Keratinocyte (primary cell): ENCODE results near the gene BCL2. TPM values are rescaled to one million over a fixed set of nuclear protein-coding genes. Genes with fewer than 3 reads are reported as not detected.

Source experiments
- DNase-seq: peaks from one replicate; pipeline ENCODE4 v3.0.0-alpha.2; 2011; ENCODE audit warnings: low read depth, missing footprints, low spot score
- FAIRE-seq: peaks from 2 replicates; lab custom pipeline; 2011; peaks lifted over from hg19 to GRCh38; lab: Jason Lieb, UNC
- H2AFZ ChIP-seq: 2 replicates; pipeline ENCODE4 v1.6.0; 2012; ENCODE audit warnings: low read length, control low read depth, inconsistent platforms; ENCODE audit not compliant: control insufficient read depth
- H3K27ac ChIP-seq: 2 replicates; pipeline ENCODE4 v1.5.1; 2011; ENCODE audit warnings: low read length; ENCODE audit not compliant: control insufficient read depth, insufficient read depth
- H3K27me3 ChIP-seq: 3 replicates; pipeline ENCODE4 v1.6.0; 2011; ENCODE audit warnings: low read length; ENCODE audit not compliant: control insufficient read depth, insufficient read depth; ENCODE audit errors: extremely low read depth
- H3K36me3 ChIP-seq, 2 experiments: 2 replicates in 1 of 2; 3 replicates in 1 of 2; pipeline ENCODE4 v1.5.1; 2011; ENCODE audit warnings: low read length in 2 of 2, mild to moderate bottlenecking in 1 of 2; ENCODE audit not compliant: control insufficient read depth in 2 of 2, insufficient read depth in 2 of 2; ENCODE audit errors: extremely low read depth in 1 of 2
- H3K4me1 ChIP-seq: 3 replicates; pipeline ENCODE4 v1.5.1; 2011; ENCODE audit warnings: low read length; ENCODE audit not compliant: control insufficient read depth, insufficient read depth; ENCODE audit errors: extremely low read depth
- H3K4me2 ChIP-seq: 3 replicates; pipeline ENCODE4 v1.6.0; 2011; ENCODE audit warnings: low read depth, low read length; ENCODE audit not compliant: control insufficient read depth, insufficient read depth; ENCODE audit errors: extremely low read depth
- H3K4me3 ChIP-seq, 3 experiments: fragments of 200-600 bp in 1 of 3; sonication (generic) in 1 of 3; 2 replicates in 2 of 3; 3 replicates in 1 of 3; pipeline ENCODE4 v1.5.1; 2011 to 2016; ENCODE audit warnings: low read length in 3 of 3, mild to moderate bottlenecking in 3 of 3, control low read depth in 2 of 3, inconsistent platforms in 1 of 3, low read depth in 1 of 3, mixed read lengths in 1 of 3, mixed run types in 1 of 3, moderate library complexity in 1 of 3; ENCODE audit not compliant: control insufficient read depth in 2 of 3, insufficient read depth in 2 of 3; ENCODE audit errors: extremely low read depth in 1 of 3
- H3K79me2 ChIP-seq: 2 replicates; pipeline ENCODE4 v1.6.0; 2012; ENCODE audit warnings: low read length; ENCODE audit not compliant: control insufficient read depth, insufficient read depth
- H3K9ac ChIP-seq: 3 replicates; pipeline ENCODE4 v1.6.0; 2011; ENCODE audit warnings: low read length; ENCODE audit not compliant: control insufficient read depth, insufficient read depth; ENCODE audit errors: extremely low read depth
- H3K9me1 ChIP-seq: 3 replicates; pipeline ENCODE4 v1.6.0; 2011; ENCODE audit warnings: low read length; ENCODE audit not compliant: control insufficient read depth, insufficient read depth; ENCODE audit errors: extremely low read depth
- H3K9me3 ChIP-seq: 2 replicates; pipeline ENCODE4 v1.5.1; 2012; ENCODE audit warnings: low read depth, low read length; ENCODE audit not compliant: control insufficient read depth
- H4K20me1 ChIP-seq: 3 replicates; pipeline ENCODE4 v1.6.0; 2011; ENCODE audit warnings: low read length; ENCODE audit not compliant: control insufficient read depth, insufficient read depth; ENCODE audit errors: extremely low read depth
- EZH2 ChIP-seq: IDR thresholded peaks from one replicate; pipeline ENCODE4 v1.6.1; 2012; ENCODE audit warnings: inconsistent platforms, mild to moderate bottlenecking, low read length, moderate library complexity
- dilution Hi-C: fragments of 300-500 bp; cut with MboI; formaldehyde crosslinking; loops from one replicate; pipeline ENCODE4 v1.7.0; 2020; ENCODE audit warnings: low sequenced_read_pairs; ENCODE audit not compliant: extremely low pct_ligation_motif_present
- polyA plus RNA-seq, 5 experiments: library from polyadenylated mRNA; depleted of rRNA in 3 of 5; stranded (reverse) in 3 of 5; stranded (forward) in 1 of 5; unstranded in 1 of 5; fragments of >200 nt; gene quantifications; 1 replicate in 1 of 5; 2 replicates in 3 of 5; 3 replicates in 1 of 5; pipeline versions ENCODE4 v1.2.1 to v1.2.3, GENCODE V29; 2011 to 2012; ENCODE audit warnings: missing spikeins in 2 of 5, low read depth in 1 of 5, low replicate concordance in 1 of 5
- TF ChIP-seq, protein P1 (sequence below), 3 experiments: IDR thresholded peaks in 1 of 3; conservative IDR thresholded peaks in 1 of 3; optimal IDR thresholded peaks in 1 of 3; 2 replicates in 2 of 3; 3 replicates in 1 of 3; pipeline versions ENCODE3 to v1.5.1; 2011; ENCODE audit warnings: low read length in 3 of 3, mild to moderate bottlenecking in 3 of 3, moderate library complexity in 2 of 3, control low read depth in 1 of 3, inconsistent platforms in 1 of 3; ENCODE audit not compliant: insufficient read depth in 2 of 3; ENCODE audit errors: extremely low read depth in 1 of 3

Gene BCL2
- polyA plus RNA-seq, 1 donor (not counting 4 experiments of a cell fraction or from before 2014, with no cell fraction given), result 0.30 TPM

DNA sequence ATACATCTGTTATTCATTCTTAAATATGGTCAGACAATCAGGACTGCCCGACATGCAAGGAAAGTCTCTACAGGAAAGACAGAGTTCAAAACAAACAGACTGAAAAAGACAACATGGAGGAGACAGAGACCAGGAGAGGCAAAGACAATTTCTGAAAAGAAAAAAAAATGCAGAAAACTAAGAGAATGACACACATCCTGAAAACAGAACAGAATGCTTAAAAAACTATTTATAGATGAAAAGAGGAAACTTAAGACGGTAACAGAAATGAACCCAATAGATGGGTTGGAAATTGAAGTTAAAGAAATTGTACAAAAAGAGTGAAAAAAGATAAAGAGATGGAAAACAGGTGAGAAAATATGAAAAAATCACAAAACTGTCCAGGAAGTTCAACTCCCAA lies 95.7 kb downstream of the BCL2 start:
- no peak for FAIRE-seq
- Histone ChIP-seq H3K27me3 (no peaks in the 10 kb centered on the region), H3K4me1 (no peaks in the 10 kb centered on the region), H3K4me2 (no peak overlapping the region), H4K20me1 (no peaks in the 10 kb centered on the region), H3K27ac (no peak overlapping the region), H3K9me3 (no peaks in the 10 kb centered on the region), H3K36me3 (no peaks in the 10 kb centered on the region), H2AFZ (no peak overlapping the region), H3K4me3 (no peak overlapping the region), H3K9me1 (no peaks in the 10 kb centered on the region), H3K9ac (no peak overlapping the region), H3K79me2 (no peaks in the 10 kb centered on the region)
- dilution Hi-C loops, result no loop called here
- no peak for DNase-seq
- no peak for TF ChIP-seq EZH2
- TF ChIP-seq, protein P1, sequence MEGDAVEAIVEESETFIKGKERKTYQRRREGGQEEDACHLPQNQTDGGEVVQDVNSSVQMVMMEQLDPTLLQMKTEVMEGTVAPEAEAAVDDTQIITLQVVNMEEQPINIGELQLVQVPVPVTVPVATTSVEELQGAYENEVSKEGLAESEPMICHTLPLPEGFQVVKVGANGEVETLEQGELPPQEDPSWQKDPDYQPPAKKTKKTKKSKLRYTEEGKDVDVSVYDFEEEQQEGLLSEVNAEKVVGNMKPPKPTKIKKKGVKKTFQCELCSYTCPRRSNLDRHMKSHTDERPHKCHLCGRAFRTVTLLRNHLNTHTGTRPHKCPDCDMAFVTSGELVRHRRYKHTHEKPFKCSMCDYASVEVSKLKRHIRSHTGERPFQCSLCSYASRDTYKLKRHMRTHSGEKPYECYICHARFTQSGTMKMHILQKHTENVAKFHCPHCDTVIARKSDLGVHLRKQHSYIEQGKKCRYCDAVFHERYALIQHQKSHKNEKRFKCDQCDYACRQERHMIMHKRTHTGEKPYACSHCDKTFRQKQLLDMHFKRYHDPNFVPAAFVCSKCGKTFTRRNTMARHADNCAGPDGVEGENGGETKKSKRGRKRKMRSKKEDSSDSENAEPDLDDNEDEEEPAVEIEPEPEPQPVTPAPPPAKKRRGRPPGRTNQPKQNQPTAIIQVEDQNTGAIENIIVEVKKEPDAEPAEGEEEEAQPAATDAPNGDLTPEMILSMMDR (optimal IDR thresholded peaks at IDR 0.05 in 1 of 3, IDR thresholded peaks at IDR 0.05 in 1 of 3, conservative IDR thresholded peaks at IDR 0.05 in 1 of 3; ENCODE audit: extremely low read depth in 1 of 3, insufficient read depth in 2 of 3, low read length in 3 of 3), result no peak

GRCh38 chr18:63220903-63221302 lies 98.7 kb downstream of the BCL2 start:
- FAIRE-seq (no peak), DNase-seq (no peak)
- Histone ChIP-seq H3K4me3 (no peak overlapping the region), H3K9me3 (no peaks in the 10 kb centered on the region), H3K27me3 (no peaks in the 10 kb centered on the region), H3K4me2 (no peak overlapping the region), H3K4me1 (no peaks in the 10 kb centered on the region), H2AFZ (no peak overlapping the region), H3K36me3 (no peaks in the 10 kb centered on the region), H3K79me2 (no peaks in the 10 kb centered on the region), H3K9ac (no peak overlapping the region), H3K27ac (no peak overlapping the region), H4K20me1 (no peaks in the 10 kb centered on the region), H3K9me1 (no peaks in the 10 kb centered on the region)
- dilution Hi-C loops, result no loop called here
- TF ChIP-seq, protein P1 (optimal IDR thresholded peaks at IDR 0.05 in 1 of 3, IDR thresholded peaks at IDR 0.05 in 1 of 3, conservative IDR thresholded peaks at IDR 0.05 in 1 of 3; ENCODE audit: extremely low read depth in 1 of 3, insufficient read depth in 2 of 3, low read length in 3 of 3), result no peak
- TF ChIP-seq EZH2, result no peak
